ENCODE results near the gene HRH2.
"Not testable (repeated sequence)": the region's sequence is repeated elsewhere in the genome, so short reads cannot be mapped to it uniquely, and the experiment has no call there.

HRH2 gene

GRCh38 chr5:175646251-175646650 lies 11.6 kb upstream of the HRH2 start:
- DNase-seq (ENCODE audit: low read depth): no peak

GRCh38 chr5:175649967-175650366 lies 7.9 kb upstream of the HRH2 start:
- DNase-seq (ENCODE audit: low read depth): no peak

DNA sequence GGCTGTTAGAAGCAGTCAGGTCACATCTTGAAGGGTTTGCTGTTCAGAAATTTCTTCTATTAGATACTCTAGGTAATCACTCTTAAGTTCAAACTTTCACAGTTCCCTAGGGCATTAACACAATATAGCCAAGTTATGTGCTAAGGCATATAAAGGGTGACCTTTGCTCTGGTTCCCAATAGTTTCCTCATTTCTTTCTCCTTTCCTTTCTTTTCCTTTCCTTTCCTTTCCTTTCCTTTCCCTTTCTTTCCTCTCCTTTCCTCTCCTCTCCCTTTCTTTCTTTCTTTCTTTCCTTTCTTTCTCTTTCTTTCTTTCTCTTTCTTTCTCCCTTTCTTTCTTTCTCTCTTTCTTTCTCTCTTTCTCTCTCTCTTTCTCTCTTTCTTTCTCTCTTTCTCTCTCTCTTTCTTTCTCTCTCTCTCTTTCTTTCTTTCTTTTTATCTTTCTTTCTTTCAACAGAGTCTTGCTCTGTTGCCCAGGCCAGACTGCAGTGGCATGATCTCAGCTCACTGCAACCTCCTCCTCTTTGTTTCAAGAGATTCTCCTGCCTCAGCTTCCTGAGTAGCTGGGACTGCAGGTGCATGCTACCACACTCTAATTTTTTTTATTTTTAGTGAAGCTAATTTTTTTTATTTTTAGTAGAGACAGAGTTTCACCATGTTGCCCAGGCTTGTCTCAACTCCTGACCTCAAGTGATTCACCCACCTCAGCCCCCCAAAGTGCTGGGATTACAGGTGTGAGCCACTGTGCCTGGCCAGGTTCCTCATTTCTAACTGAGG lies 7.3 kb upstream of the HRH2 start:
- DNase-seq (ENCODE audit: low read depth): not testable (repeated sequence)

DNA sequence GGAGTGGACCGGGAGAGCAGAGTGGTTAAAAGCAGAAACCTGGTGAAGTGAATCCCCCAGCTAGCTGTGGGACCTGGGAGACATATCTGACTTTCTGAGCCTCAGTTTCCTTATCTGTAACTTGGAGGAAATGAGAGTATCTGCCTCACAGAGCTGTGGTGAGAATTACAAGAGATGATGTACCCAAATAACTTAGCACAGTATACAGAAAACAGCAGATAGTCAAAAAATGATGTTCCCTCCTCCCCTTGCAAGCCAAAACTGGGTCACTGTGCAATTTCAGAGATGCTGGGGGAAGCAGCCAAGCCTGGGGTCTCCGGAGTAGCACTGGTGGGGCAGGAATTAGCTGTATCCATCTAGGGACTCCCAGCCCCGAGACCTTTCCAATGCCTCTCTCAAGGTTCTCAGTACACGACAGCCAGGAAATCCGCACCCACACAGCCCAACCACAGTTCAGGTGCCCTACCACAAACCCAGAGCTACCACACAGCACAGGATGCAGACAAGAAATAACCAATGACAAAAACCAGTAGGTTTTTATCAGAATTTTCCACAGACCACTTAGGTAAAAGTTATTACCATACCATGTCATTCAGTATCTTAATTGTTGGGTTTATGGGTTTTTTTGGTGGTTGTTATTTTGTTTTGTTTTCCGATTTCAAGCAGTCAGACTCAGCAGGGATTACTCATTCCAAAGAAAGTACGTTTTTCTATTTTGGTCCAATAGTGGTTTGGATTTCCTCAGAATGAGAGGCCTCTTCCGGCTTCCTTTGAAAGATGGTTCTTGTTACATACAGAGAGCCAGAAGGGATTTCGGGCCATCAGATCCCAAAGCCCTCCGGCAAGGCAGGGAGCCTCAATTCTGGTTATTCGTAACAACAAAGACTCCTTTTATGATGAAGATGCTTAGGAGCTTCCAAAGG lies 4.9 kb upstream of the HRH2 start:
- DNase-seq (ENCODE audit: low read depth): peak; percentile 73

DNA sequence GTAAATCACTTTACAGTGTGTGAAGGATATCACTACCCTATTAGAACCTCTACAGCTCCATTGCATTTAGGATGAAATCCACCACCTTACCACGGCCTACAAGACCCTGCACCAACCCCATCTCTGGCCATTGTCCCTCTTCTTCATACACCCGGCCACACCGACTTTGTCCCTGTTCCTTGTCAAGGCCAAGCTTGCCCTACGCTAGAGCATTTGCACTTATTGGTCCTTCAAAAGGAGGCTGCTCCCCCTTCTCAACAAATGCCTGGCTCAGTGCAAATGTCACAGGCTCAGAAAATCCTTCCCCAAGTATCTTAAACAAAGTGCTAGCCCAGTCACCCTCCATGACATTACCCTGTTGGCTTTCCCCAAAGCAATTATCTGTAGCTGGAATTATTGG lies 4.1 kb upstream of the HRH2 start:
- DNase-seq (ENCODE audit: low read depth): no peak

GRCh38 chr5:175654339-175654738 lies 3.5 kb upstream of the HRH2 start:
- no peak for DNase-seq (ENCODE audit: low read depth)

DNA sequence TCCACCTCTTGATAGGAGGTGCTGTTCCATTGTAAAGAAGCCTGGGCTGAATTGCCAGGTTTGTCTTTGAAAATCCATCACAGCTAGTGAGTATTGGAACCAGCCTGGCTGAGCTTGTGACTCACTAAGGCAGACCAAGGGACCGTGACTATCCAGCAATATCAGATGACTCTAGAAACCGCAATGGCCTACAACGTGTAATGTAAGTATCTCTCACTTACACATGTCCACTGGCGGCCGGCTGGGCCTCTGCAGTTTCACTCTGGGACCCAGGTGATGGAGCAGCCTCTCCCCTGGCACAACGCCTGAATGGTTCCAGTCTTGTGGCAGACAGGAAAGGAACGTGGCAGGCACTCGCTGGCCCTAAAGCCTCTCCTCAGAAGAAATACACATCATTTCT lies 3.1 kb upstream of the HRH2 start:
- no peak for DNase-seq (ENCODE audit: low read depth)

DNA sequence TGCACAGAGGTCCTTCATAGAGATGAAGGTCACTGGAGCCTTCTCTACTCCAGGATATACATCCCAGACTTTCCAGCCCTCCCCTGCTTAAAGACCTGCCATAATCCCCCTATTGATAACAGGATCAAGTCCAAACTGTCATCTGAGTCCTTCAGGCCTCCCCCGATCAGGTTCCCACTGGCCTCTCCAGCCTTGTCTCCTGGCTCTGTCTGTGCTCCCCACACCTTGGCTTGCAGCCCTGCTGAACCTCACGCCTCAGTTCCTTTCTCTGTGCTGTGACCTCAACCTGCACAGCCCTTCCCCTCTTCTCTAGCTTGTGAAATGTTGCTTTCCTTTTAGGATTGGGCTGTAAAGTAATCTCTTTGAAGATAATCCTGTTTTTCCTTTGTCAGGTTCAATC lies 2.5 kb upstream of the HRH2 start:
- no peak for DNase-seq (ENCODE audit: low read depth)

GRCh38 chr5:175656966-175657365 lies 905 bp upstream of the HRH2 start:
- DNase-seq (ENCODE audit: low read depth): no peak

GRCh38 chr5:175658299-175659145 lies 651 bp downstream of the HRH2 start:
- no peak for DNase-seq (ENCODE audit: low read depth)

DNA sequence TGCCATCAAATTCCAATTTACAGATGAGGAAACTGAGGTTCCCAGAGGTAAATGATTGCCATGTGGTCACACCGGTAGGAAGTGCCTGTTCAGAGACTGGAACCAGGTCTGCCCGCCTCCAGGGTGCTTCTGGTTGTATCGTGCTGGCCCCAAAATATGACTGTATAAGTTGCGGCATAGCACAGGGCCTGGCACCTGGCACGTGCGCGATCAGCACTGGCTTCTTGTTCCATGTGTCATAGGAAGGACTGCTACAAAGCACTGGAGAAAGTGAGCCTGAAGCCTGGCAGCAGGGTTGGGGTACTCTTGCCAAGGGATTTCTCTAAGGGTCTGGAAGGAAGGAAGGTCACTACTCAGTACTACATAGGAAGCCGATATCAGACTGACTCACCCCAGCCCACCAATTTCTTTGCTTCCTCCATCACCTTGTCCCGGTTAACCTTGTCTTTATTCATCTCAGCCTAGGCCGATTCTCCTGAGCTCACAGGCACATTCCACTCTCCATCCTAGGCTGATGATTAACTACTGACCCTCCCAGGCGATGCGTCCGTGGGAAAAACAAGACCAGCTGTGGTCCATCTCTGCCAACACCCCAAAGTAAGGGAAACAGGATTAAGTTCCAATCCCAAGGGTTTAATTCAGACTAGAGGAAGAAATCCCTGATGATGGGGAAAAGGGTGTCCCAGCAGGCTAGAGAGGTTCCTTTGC lies 1.8 kb downstream of the HRH2 start:
- no peak for DNase-seq (ENCODE audit: low read depth)

- DNase-seq (ENCODE audit: low read depth): no peak
These were observed 5.6 kb downstream of the HRH2 start for GRCh38 chr5:175663186-175664184.

- no peak for DNase-seq (ENCODE audit: low read depth)
These were observed 6.9 kb downstream of the HRH2 start for GRCh38 chr5:175664723-175665122.

GRCh38 chr5:175666216-175666615 lies 8.3 kb downstream of the HRH2 start:
- DNase-seq (ENCODE audit: low read depth): no peak

DNA sequence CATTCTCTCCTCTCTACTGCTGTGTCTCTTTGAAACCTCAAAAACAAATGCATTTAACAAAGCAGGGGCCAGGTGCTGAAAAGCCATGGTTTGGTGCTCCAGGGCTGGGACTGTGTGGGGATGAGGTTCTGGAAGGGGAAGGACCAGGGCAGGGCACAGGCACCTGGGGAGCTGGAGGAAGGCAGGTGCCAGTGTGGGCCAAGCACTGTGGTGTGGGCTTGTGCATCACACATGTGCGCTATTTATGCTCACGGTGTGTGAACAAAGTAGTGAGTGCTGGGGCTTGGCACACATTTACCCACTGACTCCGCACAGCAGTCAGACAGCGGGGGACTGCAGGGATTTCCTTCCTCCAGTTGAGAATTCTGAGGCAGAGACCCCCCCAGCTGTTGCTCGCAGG lies 10.1 kb downstream of the HRH2 start:
- no peak for DNase-seq (ENCODE audit: low read depth)

DNA sequence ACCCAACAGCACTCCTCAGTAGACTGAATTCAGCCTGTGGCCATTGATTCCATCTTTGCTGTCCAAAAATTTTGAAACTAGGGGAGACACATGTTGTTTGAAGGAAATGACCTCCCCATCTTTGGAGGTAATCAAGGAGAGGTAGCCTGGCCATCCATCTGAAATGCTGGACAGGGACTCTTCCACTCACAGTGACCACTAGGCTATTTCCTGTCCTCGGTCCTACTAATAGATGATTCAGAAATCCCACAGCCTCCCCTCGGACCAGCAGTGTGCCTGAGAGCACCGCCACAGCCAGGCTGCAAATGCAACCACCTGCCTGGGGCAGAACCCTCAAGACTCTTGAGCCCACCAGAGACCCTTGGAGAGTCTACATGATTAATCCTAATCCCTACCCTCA lies 12.5 kb downstream of the HRH2 start:
- DNase-seq (ENCODE audit: low read depth): no peak

DNA sequence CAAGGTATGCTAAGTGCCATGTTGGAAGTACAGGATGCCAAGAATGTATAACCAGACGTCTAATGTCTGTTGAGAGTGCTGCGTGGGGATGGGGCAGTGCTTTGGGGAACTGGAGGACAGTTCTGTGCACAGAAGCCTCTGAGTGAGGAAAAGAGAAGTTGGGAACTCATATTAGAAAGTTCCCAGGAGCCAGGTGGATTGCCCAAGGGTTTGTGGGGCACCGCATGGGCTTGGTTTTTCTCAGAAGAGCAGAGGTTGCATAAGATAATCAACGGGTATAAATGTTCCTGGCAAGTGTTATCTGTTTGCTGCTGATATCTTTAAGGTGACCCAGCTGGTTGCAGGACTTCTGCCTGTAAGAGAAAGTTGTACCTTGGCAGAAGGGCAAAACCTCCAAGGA lies 13.1 kb downstream of the HRH2 start:
- DNase-seq (ENCODE audit: low read depth): no peak

DNA sequence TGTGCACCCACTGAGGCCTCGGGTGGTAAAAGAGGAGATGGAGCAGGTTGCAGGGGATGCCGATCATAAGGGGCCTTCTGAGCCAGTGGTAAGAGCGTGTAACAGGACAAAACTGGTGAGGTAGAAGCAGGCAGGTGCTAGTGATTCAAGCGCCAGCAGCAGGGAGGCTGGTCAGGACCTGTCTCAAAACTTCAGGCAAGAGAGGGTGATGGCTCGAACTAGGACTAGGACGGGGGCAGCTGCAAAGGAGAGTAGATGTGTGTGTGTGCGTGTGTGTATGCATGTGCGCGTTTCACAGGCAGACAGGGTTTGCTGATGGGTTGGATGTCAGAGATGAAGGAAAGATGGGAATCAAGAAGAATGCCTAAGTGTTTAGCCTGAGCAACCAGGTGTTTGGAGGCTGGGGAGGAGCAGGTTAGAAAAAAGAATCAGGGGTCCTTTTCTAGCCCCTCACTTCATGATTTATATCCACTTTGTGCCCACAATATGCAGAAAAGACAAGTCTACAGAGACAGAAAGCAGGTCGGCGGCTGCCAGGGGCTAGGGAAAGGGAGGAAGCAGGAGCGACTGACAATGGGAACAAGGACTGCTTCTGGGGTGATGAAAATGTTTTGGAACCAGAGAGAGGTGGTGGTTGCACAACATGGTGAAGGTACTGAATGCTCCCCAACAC lies 15.2 kb downstream of the HRH2 start:
- DNase-seq (ENCODE audit: low read depth): no peak

DNA sequence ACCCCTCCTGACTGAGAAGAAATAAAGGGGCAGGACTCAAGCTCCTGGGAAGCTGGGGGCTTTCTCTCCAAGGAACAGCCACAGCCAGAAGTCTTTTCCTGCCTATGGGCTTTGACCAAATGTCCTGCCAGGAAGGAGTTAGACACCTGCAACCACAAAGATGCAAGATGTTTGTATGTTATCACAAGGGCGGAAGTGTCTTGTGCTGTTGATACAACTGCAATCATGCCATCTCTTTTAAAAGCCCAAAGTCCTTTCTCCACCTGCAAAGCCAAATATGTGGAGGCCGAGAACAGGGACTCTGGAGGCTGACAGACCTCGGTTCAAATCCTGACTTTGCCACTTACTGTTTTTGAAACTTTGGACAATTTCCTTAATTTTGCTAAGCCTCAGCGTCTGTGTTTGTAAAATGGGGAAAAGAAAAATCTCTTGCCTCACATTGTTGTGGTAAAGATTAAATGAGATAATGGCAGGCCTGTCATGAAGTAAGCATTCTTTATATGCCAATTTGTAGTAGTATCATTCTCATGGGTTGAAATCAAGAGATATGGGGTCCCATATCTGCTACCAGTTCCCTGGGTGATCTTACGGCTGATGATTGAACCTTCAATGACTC lies 17.0 kb downstream of the HRH2 start:
- no peak for DNase-seq (ENCODE audit: low read depth)
